ENCODE data around the gene RAB1A.

Gene RAB1A

DNA sequence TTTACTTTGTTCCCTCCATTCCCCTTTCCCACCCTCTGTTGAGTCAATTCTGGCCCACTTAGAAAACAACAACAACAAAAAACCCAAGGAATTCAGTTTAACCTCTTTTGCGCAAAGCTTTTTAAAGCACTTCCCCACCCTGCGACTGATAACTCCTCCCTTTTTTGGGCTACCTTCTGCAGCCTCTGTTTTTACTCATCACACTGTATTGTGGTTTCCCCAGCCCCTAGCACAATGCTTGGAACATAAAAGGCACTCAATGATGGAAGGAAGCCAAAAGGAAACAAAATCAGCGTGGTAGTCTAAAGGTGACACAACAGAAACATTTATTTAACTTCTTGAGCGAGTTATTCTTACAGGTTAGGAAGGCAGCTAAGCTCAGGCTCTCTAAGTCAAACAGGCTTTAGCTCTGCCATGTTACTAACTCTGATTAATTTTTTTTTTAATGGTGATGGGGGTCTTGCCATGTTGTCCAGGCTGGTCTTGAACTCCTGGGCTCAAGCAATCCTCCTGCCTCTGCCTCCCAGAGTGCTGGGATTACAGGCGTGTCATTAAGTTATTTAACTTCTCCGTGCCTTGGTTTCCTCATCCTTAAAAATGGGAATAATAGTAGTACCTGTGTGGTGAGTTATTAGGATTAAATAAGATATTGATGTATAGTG, 72.4 kb downstream of the RAB1A start:
- no peak for DNase-seq

DNA sequence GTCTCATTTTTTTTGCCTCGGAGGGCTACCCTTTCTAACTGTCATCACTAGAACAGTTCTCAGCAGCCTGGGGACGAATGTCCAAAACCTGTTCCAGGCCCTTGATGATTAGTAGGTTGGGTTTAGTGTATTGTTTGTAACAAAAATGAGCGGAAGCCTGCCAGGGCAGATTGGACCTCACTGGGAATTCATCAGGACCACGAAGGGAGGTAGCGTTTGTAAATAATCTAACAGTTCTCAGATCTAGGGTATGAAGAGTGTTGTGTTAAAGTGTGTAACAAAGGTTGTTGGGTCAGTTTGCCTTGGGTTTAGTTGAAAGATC, 72.9 kb downstream of the RAB1A start:
- DNase-seq = no peak

DNA sequence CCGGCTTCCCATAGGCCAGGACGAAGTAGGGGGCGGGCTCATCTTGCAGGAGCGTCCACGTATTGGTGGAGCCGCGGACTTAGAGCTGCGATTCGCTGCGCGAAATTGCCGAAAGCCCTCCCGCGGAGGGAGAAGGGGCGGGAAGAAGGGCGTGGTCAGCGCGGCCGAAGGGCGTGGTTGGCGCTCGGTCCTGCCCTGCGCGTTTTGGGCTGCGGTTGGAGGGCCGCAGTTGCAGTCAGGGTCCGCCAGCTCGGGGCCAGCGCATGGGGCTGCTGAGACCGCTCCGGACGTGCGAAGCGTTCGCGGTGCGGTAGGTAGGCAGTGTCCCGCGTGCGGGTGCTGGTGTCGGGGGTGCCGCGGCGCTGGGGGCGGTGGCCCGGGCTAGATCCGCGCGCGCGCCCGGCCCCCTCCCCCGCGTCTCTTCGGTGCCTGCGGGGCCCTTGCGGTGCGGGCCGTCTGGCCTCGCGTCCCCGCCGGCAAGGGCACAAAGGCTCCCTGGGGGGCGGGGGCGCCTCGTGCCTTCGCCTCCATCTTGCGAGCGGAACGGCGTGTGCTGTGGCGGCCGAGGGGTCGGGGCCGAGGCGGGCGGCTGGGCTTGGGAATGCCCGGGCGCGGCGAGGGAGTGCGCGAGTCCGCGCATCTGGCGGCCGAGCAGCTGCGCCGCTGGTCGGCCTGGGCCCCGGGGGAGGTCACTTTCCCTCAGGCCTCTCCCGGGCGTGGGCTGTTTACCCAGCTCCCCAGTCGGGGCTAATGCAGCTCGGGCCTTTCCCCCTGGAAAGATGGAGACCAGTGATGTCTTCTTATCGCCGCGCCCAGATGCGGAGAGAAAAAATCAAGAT, 73.5 kb downstream of the RAB1A start, which contains the start of gene CEP68:
TSS of gene CEP68 (plus strand) at position 202 of the 839 bp plus-strand sequence. CDS start 13,029 bp downstream, outside the sequence.
- DNase-seq = peak; percentile 99

DNA sequence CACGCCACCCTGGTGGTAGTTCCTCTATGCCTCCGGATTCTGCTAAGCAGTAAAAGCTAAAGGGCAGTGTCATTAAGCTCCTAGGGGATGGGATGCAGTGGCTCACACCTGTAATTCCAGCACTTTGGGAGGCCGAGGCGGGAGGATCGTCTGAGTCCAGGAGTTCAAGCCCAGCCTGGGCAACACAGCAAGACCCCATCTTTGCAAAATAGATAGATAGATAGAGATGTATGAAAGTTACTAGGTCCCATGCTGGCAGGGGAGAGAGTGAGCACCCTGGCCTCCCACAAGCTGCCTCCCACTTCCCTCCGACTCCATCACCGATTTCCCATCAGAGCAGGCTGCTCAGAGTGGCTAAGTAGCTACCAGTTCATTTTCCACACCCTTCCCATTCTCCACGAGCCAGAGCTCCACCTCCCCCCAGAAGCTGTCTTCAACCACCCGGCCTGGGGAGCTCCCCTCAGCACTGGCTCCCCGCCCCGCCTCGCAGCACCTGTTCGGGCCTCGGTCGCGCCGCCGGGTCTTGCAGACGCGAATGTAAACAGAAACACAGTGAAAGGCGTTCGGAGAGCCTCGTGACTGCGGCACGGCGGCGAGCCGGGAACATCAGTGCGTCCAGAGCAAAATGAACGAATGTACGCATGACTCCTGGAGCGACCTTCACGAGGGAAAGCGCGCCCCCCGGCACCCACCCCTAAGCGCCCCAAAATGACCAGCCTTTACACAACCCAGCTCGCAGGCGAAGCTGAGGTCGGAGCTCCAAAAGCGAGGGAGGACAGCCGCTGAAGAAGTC, 74.3 kb downstream of the RAB1A start:
- no peak for DNase-seq

DNA sequence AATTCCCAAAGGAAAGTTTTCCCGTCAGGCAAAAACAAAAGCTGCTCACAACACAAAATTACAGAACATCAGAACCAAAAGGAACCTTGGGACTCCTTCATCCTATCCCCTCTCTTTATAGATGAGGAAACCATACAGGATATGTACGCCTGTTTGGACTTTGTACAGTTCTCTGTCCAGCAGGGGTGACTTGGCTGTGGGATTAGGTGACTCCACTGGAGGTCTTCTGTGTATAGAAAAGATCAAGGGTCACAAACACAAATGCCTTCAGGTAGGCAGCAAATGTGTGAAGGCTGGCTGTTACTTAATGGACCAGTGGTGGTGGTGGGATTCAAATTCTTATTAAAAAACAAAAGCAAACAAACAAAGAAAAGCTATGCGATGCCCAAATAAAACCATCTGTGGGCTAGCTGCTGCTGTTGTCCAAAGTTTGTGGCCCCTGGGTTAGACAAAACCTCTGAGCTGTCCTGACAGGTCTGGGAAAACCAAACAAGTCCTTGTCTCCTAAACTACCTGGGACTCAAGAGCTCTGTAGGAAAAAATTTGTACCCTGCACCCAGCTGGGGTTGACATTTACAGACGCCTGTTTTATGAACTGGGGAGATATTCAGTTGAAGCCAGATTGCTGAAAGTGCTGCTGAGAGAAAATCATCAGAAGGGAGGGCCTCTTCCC, 75.0 kb downstream of the RAB1A start:
- DNase-seq = no peak

DNA sequence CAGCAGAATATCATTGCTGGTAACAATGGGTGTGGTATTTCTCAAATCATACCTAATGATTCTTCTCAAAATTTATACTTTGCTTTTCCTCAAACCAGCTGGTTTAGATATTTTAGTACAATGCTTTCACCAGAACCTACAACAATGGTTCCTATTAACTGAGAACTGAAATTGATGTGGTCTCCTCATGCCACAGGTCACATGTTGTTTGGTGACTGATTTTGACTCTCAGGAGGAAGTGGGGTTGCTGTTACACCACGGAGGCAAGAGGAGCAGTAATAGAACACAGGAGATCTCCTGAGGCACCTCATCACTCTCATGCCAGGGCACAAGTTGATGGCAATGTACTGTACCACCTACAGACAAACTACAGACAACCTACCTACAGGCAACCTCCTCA, 76.7 kb downstream of the RAB1A start:
- no peak for DNase-seq

DNA sequence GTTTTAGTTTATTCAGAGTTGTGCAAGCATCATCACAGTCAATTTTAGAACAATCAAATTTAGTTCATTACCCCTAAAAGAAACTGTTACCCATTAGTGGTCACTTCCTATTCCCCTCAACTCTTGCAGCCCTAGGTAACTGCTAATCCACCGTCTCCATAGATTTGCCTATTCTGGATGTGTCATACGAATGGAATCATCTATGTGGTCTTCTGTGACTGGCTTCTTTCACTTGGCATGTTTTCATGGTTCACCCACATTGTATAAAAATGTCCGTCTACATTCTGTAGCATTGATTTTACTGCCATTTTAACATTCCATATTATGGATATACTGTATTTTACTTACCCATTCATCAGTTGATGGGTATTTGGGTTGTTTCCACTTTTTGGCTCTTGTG, 79.0 kb downstream of the RAB1A start:
- no peak for DNase-seq

DNA sequence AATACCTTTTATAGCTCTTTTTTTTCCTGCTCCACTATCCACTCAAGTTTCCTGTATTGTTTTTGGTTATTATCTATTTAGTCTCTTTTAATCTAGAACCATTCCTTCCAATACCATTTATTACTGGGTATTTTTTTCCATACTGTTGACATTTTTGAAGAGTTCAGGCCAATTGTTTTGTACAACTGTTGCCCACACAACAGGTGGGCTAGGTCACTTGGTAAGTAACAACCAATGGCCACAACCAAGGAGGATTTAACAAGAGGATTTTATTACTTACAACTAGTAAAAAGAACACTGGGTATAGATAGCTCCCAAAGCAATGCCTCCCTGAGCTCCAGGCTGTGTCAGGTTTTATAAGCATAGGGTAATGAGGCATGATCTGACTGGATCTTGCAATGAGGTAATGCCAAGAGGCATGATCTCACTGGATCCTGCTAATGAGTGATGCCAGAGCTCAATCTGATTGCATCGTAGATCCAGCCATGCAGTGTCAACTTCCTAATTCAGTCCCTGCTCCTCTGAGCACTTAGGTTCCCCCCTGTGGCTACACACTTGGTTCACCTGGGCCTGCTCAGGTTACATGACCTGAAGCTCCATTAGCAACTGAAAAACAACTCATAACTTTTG, 80.8 kb downstream of the RAB1A start:
- DNase-seq = no peak

DNA sequence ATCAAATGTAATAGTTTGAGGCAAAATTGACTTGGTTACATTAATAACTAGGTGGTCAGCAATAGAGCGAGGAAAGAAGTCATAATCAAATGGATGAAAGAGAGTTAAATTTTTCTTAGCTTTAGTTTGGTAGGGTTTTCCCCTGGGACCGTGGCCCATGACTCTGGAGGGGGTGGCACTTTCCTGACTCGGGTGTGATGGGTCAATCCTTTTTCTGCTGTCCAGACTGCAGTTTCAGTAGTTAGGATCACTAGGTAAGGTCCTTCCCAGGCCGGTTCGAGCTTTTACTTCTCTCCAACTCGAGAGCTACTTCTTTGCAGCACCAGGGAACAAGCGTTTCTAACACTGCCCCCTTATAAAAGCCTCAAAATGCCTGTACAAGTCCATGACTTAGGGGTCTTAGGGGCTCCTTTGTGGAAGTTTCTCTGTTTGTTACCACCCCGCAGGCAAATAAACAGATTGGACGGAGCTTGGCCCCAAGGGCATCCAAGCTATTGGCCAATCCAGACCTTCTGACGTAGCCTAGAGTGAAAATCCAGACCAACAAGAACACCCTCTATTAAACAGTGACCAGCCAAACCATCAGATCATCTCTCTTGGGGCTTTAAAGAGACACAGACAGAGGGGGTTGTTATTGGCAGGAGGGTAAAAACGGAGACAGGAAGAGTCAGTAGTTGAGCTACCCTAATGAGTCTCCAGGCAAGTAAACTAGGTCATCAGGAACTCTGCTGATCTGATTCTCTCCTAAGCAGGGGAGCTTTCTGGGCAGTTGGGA, 83.1 kb downstream of the RAB1A start:
- no peak for DNase-seq

DNA sequence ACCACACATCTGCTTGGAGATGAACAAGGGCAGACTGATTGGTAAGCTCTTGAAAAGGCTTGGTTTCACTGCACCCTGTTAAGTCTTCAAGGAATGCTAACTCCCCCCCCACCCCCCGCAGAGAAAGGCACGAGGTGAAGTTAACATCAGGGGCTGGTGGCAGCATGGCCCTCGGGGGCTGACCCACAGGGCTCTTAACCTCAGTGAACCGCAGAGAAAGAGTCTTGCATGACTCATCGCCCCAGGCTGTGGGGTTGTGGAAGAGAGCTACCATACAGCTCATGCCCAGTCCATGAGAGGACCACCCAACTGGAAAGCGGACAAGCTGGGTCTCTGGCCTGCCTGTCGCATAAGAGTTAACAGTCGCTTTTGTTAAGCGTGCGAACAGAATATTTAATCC, 84.3 kb downstream of the RAB1A start:
- DNase-seq = no peak

DNA sequence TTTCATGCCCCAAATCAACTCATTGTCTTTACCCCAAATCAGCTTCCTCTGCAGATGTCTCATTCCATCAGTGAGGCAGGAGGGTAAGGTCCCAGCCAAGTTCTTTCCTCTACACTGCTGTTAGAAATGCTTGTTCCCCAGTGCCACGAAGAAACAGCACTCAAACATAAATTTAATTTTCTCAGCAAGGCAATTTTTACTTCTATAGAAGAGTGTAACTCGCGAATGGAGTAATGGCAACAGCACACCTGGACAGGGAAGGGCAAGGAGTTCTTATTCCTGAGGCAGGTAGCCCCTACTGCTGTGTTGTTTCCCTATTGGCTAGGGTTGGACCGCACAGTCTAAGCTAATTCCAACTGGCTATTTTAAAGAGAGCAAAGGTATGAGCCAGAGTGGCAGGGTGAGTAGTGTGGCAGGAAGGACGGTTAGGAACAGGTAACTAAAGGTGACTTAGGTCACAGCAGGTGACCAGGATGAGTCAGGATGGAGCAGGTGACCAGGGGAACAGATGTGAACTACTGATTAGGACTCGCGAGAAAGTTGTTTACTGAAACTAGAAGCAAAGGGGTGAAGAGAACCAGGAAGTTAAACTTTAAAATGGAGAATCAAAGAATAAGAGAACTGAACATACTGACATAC, 85.7 kb downstream of the RAB1A start:
- DNase-seq = no peak

DNA sequence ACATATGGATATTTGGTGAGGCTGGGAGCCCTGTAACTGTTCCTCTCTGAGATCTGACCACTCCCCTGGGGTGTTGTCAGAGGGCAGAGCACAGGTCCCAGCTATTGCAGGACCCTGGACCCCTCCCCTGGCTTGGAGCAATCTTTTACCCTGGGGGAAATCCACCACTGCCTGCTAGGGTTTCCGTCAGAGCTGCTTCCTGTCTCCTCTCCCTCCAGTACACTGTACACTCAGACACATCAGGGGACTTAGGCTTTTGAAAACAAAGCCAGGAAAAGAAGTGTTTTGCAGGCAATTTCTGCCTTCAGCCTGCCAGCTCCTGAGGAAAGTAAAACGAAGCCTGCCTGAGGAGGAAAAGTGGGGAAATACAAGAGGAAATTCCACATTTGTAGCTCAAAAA, 86.9 kb downstream of the RAB1A start:
- DNase-seq = no peak

DNA sequence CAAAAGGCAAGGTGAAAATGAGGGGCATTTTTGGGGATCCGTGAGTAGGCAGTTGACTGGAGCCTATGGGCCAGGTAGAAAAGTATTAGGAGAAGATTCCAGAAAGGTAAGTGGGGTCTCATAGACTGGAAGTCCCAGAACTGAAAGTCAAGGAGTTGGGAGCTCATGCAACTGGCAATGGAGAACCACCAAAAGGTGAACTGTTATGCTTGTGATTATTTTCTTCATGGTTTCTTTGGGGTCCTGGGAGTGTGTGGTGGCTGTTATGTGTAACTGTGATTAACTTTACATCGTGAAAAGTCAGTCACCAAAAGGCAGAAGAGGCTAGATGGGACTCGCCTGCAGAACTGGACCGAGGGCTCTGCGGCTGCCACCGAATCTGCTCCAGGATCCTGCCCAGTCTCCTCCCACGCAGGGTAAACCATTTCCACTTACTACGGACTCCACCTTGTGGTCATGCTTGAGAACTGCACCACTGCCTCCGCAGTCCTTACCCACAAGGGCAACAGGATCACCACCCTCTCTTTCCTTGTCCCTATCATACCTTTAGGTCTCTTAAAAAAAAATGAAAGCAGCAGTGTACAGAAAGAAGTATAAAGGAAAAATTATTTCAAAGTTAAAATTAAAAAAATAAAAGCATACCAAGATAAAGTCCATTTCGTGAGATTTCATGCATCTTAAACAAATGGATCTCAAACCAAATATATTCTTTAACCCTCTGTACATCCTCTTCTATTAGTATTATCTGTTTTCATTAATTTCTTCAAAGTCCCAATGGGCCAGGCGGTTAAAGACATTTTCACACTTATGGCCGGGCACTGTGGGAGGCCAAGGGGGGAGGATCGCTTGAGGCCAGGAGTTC, 89.3 kb downstream of the RAB1A start:
- peak; percentile 88 for DNase-seq

DNA sequence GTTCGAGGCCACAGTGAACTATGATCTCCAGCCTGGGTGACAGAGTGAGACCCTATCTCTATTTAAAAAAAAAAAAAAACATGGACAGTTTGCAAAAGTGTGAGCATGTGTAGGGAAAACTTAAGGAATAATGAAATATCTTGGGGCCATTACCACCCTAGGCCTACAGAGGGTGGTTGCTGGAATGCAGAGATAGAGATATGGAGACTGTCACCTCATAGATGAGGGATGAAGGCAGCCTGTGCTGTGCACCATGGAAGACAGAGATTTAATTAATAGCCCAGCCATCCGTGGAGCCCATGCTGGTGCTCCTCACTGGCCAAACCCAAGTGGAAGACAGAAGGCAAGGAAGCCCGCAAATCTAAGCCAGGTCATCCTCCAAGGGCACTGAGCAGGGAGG, 90.3 kb downstream of the RAB1A start:
- DNase-seq = no peak

DNA sequence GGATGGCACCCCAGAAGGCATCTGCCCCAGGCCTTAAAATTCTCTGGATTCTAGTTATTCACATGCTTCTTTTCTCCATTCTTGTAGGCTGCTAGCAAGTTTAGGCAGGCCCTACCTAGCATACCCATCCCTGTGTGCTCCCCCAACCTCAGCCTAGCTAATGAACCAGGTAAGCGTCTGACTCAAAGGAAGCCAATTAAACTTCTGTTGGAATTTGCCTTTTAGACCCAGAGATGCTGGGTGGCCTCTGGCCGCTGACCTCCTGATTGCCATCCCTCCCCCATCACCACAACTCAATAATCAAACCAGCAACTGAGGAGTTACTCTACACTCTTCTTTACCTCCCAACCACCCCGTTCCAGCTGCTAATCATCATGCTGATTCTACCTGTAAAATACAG, 92.7 kb downstream of the RAB1A start:
- no peak for DNase-seq
